Amniotic stem cell (primary cell): Measurements from ENCODE around the gene TLK1.

Source experiments
- DNase-seq: peaks from one replicate; lab custom pipeline; 2025; lab: John Stamatoyannopoulos, UW

The TLK1 gene

GRCh38 chr2:171160119-171160955 is at the start of gene TLK1:
Gene TLK1 (minus strand): TSS chr2:171160893. CDS start chr2:171160428, 465 bp downstream.
- DNase-seq, result peak; percentile 39

DNA sequence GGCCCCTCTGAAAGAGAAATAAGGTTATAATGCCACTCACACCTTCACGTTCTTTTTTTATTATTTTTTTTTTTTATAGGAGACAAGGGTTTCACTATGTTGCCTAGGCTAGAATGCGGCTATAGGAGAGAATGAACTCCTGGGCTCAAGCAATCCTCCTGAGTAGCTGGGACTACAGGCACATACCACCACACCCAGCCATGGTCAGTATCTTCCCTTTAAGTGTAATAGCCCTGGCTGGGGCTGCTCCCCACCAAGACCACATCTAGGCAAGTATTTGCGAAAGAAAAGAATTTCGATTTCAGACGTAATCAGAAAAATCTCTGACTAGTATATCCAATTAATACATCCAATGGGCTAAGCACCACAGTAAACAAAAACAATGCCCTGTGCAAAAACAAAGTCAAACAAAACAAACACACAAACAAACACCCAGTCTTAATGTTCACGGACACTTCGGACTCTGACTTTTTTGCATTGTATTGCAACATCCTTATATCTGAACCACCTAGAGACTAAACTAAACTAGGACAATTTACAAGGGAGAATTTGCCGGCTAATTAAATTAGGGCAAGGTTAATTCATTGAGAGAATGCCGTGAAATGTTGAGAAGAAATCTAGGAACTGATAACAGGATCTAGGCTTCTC is 49.6 kb upstream of the TLK1 start:
- no peak for DNase-seq

GRCh38 chr2:171208657-171209056 is 48.0 kb upstream of the TLK1 start:
- DNase-seq, result no peak

DNA sequence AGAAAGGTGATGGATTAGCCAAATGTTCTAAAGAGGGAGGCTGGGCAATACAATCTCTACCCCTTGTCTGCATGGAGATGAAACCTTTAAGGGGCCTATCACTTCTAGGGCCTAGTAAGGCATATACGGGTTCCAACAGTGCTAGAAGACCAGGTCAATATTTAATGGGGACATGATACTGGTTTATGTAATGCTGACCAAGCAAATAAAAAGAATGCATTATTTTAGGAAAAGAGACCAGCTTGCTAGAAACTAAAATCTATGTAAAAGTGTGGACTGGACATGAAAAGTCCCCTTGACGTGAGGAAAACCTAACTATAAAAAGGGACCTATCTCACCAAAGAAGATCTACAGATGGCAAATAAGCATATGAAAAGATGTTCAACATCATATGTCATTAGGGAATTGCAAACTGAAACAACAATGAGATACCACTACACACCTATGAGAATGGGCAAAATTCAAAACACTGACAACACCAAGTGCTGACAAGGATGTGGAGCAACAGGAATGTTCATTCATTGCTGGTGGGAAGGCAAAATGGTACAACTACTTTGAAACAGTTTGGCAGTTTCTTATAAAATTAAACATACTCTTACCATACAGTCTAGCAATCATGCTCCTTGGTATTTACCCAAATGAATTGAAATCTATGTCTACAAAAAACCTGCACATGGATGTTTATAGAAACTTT is 45.9 kb upstream of the TLK1 start:
- DNase-seq, result no peak

GRCh38 chr2:171205551-171205950 is 44.9 kb upstream of the TLK1 start:
- no peak for DNase-seq

- no peak for DNase-seq
Observed at GRCh38 chr2:171201767-171202166, 41.1 kb upstream of the TLK1 start.

- DNase-seq, result no peak
Observed at GRCh38 chr2:171201271-171201670, 40.6 kb upstream of the TLK1 start.

DNA sequence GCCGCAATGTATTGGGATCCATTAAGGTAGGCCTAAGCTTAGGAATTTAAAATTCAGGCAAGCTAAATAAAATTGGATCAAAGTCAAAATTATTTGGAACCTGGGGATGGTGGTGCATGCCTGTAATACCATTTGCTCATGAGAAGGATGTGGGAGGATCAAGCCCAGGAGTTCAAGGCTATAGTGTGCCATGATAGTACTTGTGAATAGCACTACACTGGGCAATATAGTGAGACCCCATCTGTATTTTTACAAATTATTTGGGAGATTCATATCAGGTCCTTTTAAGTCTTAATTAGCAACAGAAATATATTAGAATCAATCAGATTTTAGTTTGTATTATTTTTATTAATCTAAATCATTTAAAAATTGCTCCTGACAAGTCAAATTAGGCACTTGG is 39.8 kb upstream of the TLK1 start:
- DNase-seq, result no peak

DNA sequence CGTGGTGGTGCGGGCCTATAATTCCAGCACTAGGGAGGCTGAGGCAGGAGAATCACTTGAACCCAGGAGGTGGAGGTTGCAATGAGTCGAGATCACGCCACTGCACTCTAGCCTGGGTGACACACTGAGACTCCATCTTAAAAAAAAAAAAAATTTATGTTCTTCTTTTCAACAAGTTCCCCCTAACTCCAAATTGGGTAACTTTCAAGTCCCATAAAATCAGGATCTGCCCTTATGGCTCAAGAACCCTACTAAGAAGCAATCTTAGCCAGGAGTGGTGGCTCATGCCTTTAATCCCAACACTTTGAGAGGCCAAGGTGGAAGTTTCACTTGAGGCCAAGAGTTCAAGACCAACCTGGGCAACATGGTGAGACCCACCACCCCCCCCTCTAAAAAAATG is 30.3 kb upstream of the TLK1 start:
- DNase-seq, result no peak

- DNase-seq, result no peak
Observed at GRCh38 chr2:171187819-171188218, 27.1 kb upstream of the TLK1 start.

GRCh38 chr2:171187177-171187576 is 26.5 kb upstream of the TLK1 start:
- no peak for DNase-seq

- DNase-seq, result peak; percentile 36
Observed at GRCh38 chr2:171185941-171186340, 25.2 kb upstream of the TLK1 start.

GRCh38 chr2:171185165-171185818 is 24.6 kb upstream of the TLK1 start:
- DNase-seq, result no peak

DNA sequence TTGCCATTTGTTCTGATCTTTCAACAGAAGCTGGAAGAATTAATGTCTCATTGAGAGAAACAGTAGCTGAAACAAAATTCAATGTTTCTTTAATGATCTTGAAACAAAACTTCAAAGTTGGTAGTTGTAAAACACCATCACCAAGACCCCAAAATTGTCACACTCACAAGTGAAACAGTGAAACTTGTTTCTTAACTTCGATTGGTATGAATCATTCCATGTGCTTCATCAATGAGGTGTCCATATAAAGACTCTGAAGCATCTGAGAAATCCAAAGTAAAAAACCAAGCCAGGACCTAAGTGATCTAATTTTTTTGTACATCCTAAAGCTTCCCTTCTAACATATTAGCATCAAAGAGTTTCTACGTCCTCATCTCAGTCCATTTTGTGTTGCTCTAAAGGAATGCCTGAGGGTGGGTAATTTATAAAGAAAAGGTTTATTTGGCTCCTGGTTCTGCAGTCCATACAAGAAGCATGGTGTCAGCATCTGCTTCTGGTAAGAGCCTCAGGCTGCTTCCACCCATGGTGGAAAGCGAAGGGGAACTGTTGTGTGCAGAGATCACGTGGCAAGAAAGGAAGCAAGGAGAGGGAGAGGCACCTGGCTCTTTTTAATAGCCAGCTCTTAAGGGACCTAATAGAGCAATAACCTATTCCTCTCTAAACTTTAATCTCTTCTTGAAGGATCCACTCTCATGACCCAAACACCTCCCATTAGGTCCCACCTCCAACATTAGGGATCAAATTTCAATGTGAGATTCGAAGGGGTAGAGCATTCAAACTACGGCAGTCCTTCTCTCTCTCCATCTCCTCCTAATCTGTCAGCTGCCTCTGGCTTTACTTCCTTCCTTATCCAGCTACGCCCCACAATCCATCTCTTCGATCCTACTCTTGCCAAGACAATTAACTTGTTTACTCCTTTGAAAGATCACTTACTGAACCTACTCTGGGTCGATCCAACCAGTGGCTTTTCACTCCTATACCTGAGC is 20.7 kb upstream of the TLK1 start:
- no peak for DNase-seq

GRCh38 chr2:171180229-171180930 is 19.7 kb upstream of the TLK1 start:
- DNase-seq, result no peak

GRCh38 chr2:171178993-171179392 is 18.3 kb upstream of the TLK1 start:
- no peak for DNase-seq

- DNase-seq, result no peak
Observed at GRCh38 chr2:171176516-171176915, 15.8 kb upstream of the TLK1 start.

- DNase-seq, result no peak
Observed at GRCh38 chr2:171174075-171174474, 13.4 kb upstream of the TLK1 start.

GRCh38 chr2:171173087-171173486 is 12.4 kb upstream of the TLK1 start:
- no peak for DNase-seq

- no peak for DNase-seq
Observed at GRCh38 chr2:171171808-171172207, 11.1 kb upstream of the TLK1 start.

GRCh38 chr2:171169839-171170238 is 9.1 kb upstream of the TLK1 start:
- no peak for DNase-seq
